HG03135 (cell line): ENCODE results near the gene TEX44.
"Not testable (repeated sequence)": the region's sequence is repeated elsewhere in the genome, so short reads cannot be mapped to it uniquely, and the experiment has no call there.

Experiments
- ATAC-seq: cut with Tn5 transposase; IDR thresholded peaks from one replicate; pipeline ENCODE4 v1.9.1; 2021; ENCODE audit warnings: mild to moderate bottlenecking, moderate library complexity; ENCODE audit not compliant: unreplicated experiment

The TEX44 gene

DNA sequence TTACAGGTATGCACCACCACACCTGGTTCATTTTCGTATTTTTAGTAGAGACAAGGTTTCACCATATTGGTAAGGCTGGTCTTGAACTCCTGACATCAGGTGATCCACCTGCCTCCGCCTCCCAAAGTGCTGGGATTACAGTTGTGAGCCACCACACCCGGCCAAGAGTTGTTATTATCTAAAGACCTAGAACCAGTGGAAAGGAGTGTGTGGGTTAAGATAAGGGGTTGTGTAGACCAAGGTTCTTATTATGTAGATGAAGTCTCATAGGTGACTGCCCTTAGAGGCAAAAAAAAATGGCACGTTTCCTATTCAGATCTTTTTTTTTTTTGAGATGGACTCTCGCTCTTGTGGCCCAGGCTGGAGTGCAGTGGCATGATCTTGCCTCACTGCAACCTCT lies 21.7 kb upstream of the TEX44 start:
- ATAC-seq: not testable (repeated sequence)

DNA sequence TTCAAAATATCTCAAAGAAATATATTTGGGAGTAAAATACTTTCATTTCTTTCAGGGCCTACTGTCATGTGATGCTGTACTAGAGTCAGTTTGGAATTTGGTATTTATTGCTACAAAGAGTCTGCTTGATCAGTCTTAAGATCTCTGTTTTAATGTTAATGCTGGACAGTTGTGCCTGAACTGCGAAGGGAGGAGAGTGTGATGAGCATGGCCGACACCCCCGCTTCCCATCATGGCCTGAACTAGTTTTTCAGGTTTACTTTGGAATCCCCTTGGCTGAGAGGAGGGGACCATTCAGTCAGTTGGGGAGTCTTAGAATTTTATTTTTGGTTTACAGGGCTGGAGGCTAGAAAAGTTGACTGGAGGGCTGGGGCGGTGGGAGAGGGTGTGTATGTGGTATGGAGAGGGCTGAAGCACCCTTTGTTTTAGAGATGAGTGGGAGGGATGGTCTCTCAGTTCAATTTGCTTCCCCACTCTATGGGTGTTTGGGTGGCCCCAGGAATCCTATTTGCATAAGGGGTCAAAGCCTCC lies 20.9 kb upstream of the TEX44 start:
- ATAC-seq: no peak

DNA sequence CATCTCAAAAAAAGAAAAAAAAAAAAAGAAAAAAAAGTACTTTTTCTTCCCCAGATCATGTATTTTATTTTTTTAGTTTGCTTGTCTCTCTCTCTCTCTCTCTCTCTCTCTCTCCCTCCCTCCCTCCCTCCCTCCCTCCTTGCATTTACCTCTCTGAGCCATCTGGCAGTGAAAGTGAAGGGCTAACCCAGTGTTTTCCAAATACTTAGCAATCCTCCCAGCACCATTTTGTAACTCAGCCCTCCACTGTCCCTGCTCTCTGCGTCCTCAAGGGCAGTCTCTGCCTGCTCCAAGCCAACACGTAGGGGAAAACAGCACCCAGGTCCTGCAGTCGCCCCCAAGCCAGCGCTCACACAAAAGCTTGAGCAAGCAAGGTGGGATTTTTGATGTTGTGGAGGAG lies 19.6 kb upstream of the TEX44 start:
- no peak for ATAC-seq

DNA sequence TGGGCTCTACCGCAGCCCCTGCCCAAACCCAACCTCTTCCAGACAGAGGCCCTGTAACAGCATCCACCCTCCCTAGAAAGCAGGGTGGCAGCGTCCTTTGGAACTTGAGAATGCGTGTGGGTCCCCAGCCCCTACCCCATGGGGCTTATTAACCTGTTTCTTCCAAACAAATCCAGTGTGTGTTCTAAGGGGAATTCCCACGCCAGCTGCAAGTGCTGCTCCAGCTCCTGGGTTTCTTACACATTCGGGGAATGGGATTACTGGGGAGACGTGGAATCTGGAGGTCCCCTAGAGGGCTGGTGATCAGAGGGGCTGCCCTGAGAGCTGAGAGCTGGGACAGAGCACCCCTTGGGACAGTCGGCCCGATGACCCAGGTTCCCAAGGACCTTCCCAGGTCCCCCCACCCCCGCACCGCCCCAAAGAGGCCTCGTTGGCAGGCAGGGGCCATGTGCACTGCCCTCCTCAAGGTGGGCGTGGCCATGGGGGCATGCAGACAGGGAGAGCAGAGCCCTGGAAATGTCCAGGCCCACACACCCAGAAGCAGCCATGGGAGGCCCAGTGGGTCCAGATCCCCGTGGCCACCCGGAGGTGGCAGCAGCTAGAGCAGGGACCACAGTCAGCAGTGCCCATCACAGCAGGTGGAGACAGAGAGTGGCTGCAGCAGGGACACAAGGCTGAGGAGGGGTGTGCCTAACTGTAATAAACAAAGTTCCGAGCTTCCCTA lies 18.8 kb upstream of the TEX44 start:
- no peak for ATAC-seq

DNA sequence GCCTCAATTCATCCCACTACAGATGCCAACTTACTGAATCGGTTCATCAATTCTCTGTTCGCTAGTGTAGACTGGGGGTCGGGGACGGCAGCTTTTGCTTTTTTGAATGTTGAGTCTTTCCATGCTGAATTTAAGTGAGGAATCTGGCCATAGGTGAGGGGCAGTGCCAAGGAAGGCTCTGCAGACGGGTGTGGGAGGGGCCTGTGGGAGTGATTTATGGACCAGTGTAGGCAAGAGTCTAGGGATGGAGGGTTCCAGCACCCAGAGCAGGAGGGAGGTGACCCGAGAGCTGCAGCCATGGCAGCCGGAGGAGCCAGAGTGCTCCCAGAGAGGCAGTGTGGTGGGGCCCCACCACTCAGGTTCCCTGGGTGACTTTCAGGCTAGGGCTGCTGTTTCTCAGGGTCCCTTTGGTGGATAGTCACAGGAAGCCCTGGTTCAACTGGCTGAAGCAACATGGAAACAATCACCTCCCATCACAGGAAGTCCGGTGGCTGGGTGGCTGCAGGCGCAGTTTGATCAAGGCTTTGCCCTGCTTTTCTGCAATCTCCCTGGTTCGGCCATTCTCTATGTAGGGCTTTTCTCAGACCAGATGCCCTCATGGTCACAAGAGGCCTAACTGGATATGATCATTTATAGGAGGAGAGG lies 16.9 kb upstream of the TEX44 start:
- ATAC-seq: no peak

DNA sequence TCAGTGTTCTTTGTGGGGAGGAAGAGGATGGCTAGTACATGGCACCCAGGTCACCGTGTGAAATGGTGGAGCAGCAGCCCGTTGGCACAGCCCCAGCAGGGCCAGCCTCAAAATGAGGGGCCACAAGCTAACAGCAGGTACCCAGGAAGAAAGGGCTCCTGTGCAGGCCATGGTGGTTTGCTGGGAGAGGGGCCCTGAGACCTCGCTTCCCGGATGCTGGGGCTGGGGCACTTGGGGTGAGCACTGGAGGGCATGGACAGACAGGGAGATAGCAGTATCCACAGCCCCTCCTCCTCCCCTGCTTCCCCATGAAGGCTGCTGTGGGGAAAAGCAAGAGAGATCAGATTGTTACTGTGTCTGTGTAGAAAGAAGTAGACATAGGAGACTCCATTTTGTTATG lies 16.2 kb upstream of the TEX44 start:
- ATAC-seq: no peak

DNA sequence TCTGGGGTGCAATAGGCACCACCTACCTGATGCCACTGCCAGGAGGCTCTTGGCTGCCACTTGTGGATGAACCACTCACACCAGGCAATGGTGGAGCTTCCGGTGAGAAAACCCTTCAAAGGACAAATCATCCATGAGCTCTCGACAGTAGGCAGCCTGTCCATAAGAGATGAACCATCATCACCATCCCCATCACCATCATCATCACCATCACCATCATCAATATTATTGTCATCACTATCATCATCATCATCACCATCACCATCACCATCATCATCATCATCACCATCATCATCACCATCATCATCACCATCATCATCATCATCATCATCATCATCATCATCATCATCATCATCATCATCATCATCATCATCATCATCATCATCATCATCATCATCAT lies 14.0 kb upstream of the TEX44 start:
- ATAC-seq: not testable (repeated sequence)

DNA sequence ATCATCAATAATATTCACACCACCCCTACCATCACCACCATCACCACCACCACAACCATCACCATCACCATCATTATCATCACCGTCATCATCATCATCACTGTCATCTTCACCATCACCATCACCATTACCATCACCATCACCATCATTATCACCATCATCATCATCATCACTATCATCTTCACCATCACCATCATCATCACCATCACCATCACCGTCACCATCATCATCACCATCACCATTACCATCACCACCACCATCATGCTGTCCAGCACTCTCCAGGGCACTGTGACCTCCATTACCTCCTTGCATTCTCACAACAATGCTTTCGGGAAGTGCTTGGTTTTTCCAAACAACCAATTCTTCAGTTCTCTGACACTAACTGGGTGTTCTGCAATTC lies 13.1 kb upstream of the TEX44 start:
- ATAC-seq: no peak

DNA sequence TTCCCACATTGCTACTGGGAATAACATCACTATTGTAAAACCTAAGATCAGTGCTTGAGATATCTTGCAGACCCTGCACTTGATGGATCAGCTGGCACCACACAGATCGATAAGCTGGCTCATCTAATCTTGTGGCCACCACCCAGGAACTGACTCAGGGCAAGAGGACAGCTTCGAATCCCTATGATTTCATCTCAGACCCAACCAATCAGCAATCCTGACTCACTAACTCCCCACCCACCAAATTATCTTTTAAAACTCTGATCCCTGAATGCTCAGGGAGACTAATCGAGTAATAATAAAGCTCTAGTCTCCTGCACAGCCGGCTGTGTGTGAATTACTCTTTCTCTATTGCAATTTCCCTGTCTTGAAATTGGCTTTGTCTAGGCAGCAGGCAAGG lies 11.3 kb upstream of the TEX44 start:
- ATAC-seq: no peak

DNA sequence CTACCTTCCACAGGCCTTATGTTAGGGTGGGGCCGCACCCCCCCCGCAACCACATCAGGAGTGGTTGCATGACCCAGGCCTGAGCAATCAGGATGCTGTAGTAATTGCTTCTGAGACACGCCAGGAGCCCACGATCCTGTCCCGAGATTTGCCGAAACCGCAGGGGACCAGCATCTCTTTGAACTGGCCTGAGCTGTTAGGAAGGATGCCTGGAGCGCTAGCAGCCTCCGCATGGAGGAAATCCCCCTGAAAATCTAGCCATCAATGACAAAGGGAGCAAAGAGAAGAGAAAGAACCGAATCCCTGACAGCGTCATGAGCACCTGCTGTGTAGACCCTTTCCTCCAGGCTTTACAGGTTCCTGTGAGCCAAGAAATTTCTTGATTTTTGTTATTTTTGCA lies 8.7 kb upstream of the TEX44 start:
- no peak for ATAC-seq

DNA sequence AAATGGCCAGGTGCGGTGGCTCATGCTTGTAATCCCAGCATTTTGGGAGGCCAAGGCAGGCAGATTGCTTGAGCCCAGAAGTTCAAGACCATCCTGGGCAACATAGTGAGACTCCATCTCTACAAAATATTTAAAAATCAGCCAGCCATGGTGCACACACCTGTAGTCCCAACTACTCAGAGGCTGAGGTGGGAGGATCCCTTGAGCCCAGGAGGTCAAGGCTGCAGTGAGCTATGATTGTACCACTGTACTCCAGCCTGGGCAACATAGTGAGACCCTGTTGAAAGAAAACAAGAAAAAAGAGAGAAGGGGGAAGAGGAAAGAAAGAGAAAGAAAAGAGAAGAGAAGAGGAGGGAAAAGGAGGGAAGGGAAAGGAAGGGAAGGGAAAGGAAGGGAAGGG lies 4.9 kb upstream of the TEX44 start:
- ATAC-seq: not testable (repeated sequence)

DNA sequence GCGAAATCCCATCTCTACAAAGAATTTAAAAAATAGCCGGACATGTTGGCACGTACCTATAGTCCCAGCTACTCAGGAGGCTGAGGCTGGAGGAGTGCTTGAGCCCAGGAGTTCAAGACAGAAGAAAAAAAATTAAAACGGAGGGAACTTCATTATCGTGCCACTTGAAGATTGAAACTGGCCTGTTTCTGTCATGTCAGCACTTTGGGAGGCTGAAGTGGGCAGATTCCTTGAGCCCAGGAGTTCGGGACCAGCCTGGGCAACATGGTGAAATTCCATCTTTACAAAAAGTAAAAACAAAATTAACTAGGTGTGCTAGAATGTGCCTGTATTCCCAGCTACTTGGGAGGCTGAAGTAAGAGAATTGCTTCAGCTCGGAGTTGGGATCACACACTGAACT lies 3.0 kb upstream of the TEX44 start:
- ATAC-seq: no peak

DNA sequence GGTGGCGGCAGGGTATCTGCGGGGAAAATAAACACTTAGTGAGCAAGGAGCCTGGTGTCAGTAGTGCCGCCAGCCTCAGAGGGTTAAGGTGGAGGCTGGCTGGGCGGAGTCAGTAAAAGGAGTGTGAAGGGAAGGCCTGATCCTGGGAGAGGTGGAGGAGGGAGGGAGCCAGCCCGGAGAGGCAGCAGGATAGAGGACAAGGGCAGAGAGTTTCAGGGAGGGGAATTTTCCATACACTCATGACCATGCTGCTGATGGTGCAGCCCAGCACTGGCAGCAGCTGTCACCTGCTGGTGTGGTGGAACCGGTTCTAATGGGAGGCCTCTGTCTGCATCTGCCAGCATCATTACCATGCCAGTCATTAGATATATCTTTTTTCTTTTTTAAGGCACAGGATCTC lies 2.0 kb upstream of the TEX44 start:
- no peak for ATAC-seq

DNA sequence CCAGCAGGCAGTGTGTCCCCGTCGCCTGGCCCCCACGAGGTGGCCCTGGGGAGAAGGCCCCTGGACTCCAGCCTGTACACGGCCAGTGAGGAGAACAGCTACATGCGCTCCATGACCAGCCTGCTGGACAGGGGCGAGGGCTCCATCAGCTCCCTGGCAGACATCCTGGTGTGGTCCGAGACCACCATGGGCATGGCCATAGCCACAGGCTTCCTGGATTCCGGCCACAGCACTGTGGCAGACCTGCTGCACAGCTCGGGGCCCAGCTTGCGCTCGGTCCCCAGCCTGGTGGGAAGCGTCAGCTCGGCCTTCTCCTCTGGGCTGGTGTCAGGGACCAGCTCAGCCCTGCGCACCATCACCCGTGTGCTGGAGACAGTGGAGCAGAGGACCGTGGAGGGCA lies 1.0 kb downstream of the TEX44 start:
- ATAC-seq: no peak

DNA sequence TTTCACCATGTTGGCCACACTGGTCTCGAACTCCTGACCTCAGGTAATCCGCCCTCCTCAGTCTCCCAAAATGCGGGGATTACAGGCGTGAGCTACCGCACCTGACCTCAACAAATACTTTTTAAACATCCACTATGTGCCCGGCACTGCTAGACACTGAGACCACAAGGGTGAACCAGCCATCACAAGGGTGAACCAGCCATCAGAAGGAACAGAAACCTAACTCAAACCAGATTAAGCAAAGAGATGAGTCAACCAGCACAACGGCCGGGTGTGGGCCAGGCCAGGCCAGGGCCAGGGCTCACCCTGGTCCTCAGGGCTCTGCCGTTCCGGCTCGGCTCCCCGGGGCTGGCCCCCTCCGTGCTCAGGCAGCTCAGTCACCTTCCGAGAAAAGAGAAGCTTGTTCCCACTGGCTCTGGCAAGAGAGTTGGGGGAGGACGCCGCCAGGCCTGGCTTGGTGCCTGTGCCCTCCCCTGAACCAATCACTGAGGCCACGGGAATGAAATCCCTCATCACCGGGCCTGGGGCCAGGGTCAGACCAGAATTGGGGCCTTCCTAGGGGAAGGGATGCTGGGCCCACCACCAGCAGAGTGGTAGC lies 4.4 kb downstream of the TEX44 start:
- ATAC-seq: no peak

DNA sequence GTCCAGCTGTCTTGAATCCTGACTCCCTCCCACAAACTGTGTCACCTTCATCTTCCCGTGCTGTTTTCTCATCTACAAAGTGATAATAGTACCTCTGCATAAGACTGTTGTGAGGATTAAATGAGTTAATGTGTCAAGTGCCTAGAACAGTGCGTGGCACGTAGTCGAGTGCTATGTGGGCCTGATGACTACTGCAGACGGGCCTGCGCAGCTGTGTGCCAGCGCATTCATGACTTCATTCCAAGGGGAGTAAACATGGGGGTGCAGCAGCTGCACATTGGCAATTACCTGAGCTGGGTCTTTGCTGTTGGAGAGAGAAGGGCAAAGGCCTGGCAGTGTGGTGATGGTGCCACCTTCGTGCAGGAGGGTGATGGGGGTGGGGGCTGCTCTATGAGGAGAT lies 5.0 kb downstream of the TEX44 start:
- no peak for ATAC-seq

DNA sequence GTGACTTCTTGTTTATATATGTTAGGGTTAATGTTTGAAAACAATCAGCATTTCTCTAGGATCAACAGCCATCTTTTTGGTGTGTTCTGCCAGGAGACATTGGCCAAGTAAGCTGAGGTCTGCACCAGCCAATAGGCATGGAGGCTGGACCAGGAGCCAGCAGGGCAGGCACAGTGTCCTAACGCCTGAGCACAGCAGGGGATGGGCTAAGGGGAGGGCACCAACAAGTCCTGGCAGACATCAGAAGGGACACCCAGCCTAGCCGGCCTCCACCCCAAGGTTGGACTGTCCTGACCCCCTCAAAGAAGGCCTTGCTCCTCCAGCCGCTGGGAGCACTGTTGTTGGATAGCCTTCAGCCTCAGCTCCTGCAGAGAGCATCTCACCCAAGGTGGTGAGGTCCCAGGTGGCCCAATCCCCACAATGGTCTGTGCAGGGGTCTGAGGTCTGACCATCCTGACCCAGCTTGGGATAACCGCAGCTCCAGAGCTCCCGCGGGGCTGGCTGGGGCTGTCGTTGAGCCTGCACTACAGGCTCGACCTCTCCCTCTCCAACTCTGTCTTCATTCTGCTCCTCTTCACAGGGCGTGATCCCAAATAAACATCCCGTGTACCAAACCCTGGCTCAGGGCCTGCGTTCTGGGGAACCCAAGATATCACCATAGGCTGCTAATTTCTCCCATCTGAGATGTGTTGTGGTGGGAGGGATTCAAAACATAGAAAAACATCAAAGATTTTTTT lies 8.1 kb downstream of the TEX44 start:
- ATAC-seq: no peak

DNA sequence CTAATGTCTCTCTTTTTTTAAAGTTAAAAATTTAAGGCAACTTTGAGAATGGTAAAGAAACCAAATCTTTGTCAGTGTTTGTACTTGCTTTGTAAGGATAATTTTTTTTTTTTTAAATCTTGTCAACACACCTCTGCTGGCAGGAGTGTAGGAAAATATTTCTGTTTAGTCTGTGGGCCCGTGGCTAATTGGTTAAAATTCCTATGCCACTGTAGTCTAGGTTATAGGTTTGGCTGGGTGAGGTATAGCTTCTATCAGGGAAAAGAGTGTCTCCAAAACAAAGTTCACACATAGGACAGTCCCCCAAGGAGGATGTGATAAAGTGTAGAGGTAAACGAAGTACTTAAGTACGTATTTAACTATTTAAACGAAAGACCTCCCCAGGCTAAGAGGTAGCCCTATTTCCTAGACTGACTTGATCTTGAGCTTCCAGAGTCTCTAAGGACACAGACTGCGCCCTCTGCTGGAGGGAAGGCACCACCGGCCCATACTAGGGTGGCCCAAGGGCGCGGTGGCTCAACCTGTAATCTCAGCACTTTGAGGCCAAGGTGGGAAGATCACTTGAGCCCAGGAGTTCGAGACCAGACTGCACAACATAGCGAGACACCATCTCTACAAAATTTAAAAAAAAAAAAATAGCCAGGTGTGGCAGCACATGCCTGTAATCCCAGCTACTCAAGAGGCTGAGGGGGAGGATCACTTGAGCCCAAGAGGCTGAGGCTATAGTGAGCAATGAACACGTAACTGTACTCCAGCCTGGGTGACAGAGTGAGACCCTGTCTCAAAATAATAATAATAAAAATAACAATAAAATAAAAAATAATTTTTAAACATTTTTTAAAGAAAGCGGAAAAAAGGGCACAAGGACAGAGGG lies 8.9 kb downstream of the TEX44 start:
- no peak for ATAC-seq

DNA sequence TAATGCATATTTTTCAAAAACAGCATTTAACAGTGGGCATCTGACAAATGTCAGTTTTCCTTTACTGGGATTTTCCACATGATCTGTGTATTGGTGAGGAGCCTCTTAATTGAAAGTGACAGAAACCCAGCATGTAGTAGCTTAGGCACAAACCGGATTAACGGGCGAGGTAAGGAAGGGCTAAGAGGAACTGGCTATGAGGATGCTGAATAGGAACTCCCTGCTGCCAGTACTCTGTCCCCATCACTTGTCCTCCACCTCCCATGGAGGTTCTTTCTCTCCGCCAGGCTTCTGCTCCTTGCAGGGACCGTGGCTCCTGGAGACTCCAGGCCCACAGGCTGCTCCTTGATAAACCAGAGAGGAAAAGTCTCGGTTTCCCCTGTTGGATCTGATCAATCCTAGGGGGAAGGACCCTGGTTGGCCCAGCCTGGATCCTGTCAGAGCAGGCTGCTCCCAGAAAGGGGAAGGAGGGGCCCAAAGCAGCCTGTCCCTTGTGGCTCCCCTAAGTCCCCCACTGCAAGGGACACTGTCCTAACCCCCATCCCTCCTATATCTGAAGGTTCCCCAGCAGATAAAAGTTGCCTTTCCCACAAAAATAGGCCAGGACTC lies 10.3 kb downstream of the TEX44 start:
- no peak for ATAC-seq

DNA sequence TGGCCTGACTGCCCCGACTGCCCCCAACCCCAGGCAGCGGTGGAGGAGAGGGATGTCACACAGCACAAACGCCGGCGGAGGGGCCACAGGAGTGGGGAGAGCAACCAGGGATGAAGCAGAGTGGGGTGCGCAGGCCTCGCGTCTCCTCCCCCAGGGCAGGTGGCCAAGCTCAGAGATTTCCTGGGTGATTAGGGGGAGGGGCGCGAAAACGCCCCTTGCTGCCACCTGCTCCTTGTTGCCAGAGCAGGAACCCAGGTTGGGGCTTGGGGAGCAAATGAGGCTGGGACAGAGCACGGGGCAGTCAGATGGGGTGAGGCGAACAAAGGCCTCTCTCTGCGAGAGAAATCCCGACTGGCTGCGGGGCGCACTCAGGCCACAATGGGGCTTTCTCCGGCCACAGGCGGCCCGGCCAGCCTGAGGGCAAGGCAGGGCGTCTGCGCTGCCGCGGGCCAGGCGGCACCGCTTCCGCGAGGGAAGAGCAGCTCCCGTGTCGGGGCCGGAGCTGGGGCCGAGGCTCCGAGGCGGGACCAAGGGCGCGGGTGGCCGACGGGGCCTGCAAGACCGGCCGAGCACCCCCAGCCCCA lies 11.5 kb downstream of the TEX44 start:
- no peak for ATAC-seq
